SH-SY5Y (cell line): ENCODE measurements around the gene TRNT1.

Experiments
- GATA2 ChIP-seq: IDR thresholded peaks from 2 replicates; pipeline ENCODE4 v1.6.1; 2011; ENCODE audit warnings: mild to moderate bottlenecking, low read depth, low read length
- GATA3 ChIP-seq: IDR thresholded peaks from 2 replicates; pipeline ENCODE4 v1.6.1; 2011; ENCODE audit warnings: low read depth, mild to moderate bottlenecking, low read length, moderate library complexity

GRCh38 chr3:3179407-3180094 is 52.8 kb downstream of the TRNT1 start, which contains the start of gene CRBN:
- TF ChIP-seq GATA2 (no peak), GATA3 (no peak)
